Ascending aorta (tissue), 2 donors: Measurements from ENCODE around the gene HBE1. TPM values are rescaled to one million over a fixed set of nuclear protein-coding genes. Genes with fewer than 3 reads are reported as not detected.
"Not testable (repeated sequence)": the region's sequence is repeated elsewhere in the genome, so short reads cannot be mapped to it uniquely, and the experiment has no call there.

Experiments
- DNase-seq, 2 donors: peaks; one replicate each; pipeline ENCODE4 v3.0.0-alpha.2; 2019; ENCODE audit warnings: low spot score in 2 of 2
- H3K27ac ChIP-seq, 2 donors: fragments of 200-600 bp; sonication (generic); one replicate each; pipeline ENCODE4 v1.5.1; 2016 to 2017; ENCODE audit warnings: mild to moderate bottlenecking in 1 of 2
- H3K27me3 ChIP-seq: fragments of 200-600 bp; sonication (generic); one replicate; pipeline ENCODE4 v1.5.1; 2017
- H3K36me3 ChIP-seq, 2 donors: fragments of 200-600 bp; sonication (generic); one replicate each; pipeline ENCODE4 v1.5.1; 2016
- H3K4me1 ChIP-seq, 2 donors: fragments of 200-600 bp; sonication (generic); one replicate each; pipeline ENCODE4 v1.5.1; 2016 to 2017; ENCODE audit warnings: mild to moderate bottlenecking in 1 of 2
- H3K4me3 ChIP-seq, 2 donors: fragments of 200-600 bp; sonication (generic); one replicate each; pipeline ENCODE4 v1.5.1; 2016 to 2017; ENCODE audit warnings: mild to moderate bottlenecking in 1 of 2
- H3K9me3 ChIP-seq, 2 donors: fragments of 200-600 bp; sonication (generic); one replicate each; pipeline ENCODE4 v1.5.1; 2016
- intact Hi-C: fragments of 100-400 bp; cut with DNase I; formaldehyde crosslinking; loops from one replicate; pipeline ENCODE4 v1.15.1; 2023
- total RNA-seq: library from RNA; depleted of rRNA; stranded (reverse); fragments of >200 nt; gene quantifications from one replicate; pipeline ENCODE4 v1.1.0, GENCODE V29; 2016
- TF ChIP-seq, protein P1 (sequence below), 3 experiments: fragments of 200-600 bp in 2 of 3; fragments of 450-650 bp in 1 of 3; sonication (generic) in 2 of 3; IDR thresholded peaks; one replicate each; pipeline ENCODE4 v1.5.1; 2016 to 2019; ENCODE audit warnings: antibody characterized with exemption in 3 of 3, mild to moderate bottlenecking in 1 of 3, moderate library complexity in 1 of 3

The HBE1 gene
- not detected for total RNA-seq

DNA sequence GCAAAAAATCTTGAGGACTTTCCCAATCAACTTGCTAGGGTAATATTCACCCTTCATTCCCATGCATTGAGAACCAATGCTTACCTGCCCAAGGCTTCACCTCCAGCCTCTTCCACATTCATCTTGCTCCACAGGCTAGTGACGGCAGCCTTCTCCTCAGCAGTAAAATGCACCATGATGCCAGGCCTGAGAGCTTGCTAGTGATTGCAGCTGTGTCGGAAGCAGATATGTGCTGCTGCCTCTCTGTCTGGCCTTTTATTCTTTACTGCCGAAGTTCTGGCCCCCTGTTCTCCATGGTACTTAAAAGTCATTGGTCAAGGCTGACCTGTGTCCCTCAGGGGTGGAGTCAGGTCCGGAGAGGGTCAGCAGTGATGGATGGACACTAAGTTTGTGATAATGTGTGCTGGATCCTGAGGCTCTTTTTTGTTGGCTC lies at the start of gene HBE1:
Gene HBE1 (minus strand): TSS at position 231 of the 433 bp plus-strand sequence. CDS start 55 bp downstream, at position 176.
- H3K36me3 ChIP-seq, result no peaks in the 10 kb centered on the region
- no peaks in the 10 kb centered on the region for H3K27me3 ChIP-seq
- DNase-seq, result no peak
- intact Hi-C loops, result no loop called here
- H3K9me3 ChIP-seq, result no peaks in the 10 kb centered on the region
- no peaks in the 10 kb centered on the region for H3K4me1 ChIP-seq
- no peak within 1 kb of the TSS for H3K27ac ChIP-seq
- no peak within 1 kb of the TSS for H3K4me3 ChIP-seq
- TF ChIP-seq, protein P1, sequence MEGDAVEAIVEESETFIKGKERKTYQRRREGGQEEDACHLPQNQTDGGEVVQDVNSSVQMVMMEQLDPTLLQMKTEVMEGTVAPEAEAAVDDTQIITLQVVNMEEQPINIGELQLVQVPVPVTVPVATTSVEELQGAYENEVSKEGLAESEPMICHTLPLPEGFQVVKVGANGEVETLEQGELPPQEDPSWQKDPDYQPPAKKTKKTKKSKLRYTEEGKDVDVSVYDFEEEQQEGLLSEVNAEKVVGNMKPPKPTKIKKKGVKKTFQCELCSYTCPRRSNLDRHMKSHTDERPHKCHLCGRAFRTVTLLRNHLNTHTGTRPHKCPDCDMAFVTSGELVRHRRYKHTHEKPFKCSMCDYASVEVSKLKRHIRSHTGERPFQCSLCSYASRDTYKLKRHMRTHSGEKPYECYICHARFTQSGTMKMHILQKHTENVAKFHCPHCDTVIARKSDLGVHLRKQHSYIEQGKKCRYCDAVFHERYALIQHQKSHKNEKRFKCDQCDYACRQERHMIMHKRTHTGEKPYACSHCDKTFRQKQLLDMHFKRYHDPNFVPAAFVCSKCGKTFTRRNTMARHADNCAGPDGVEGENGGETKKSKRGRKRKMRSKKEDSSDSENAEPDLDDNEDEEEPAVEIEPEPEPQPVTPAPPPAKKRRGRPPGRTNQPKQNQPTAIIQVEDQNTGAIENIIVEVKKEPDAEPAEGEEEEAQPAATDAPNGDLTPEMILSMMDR (IDR thresholded peaks at IDR 0.05), result no peak

DNA sequence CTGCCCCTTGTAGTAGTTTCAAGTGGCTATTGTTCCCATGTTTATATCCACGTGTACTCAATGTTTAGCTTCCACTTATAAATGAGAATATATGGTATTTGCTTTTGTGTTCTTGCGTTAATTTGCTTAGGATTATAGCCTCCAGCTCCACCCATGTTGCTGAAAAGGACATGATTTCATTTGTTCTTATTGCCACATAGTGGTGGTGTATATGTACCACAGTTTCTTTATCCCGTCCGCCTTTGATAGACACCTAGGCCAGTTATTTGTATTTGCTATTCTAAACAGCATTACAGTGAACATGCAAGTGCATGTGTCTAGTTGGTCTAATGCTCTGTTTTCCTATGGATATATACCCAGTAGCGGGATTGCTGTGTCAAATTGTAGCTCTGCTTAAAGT lies 47.5 kb upstream of the HBE1 start:
- no peak overlapping the region for H3K27ac ChIP-seq
- H3K27me3 ChIP-seq, result no peaks in the 10 kb centered on the region
- DNase-seq, result no peak
- intact Hi-C loops, result no loop called here
- TF ChIP-seq, protein P1 (IDR thresholded peaks at IDR 0.05), result no peak
- H3K4me1 ChIP-seq, result no peaks in the 10 kb centered on the region
- H3K4me3 ChIP-seq, result no peak overlapping the region
- H3K36me3 ChIP-seq, result no peaks in the 10 kb centered on the region
- H3K9me3 ChIP-seq, result no peaks in the 10 kb centered on the region

DNA sequence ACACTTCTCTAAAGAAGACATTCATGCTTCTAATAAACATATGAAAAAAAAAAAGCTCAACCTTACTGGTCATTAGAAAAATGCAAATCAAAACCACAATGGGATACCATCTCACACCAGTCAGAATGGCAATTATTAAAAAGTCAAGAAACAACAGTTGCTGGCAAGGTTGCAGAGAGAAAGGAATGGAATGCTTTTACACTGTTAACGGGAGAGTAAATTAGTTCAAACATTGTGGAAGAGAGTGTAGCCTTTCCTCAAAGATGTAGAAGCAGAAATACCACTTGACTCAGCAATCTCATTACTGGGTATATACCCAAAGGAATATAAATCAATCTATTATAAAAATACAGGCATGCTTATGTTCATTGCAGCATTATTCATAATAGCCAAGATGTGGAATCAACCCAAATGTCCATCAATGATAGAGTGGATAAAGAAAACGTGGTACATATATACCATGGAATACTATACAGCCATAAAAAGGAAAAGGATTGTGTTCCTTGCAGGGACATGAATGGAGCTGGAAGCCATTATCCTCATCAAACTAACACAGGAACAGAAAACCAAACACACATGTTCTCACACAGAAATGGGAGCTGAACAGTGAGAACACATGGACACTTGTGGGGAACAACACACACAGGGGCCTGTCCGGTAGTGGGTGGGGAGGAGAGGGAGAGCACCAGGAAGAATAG lies 43.7 kb upstream of the HBE1 start:
- H3K4me3 ChIP-seq, H3K27ac ChIP-seq, H3K27me3 ChIP-seq, H3K4me1 ChIP-seq, H3K36me3 ChIP-seq, DNase-seq, H3K9me3 ChIP-seq, intact Hi-C loops: not testable (repeated sequence)

DNA sequence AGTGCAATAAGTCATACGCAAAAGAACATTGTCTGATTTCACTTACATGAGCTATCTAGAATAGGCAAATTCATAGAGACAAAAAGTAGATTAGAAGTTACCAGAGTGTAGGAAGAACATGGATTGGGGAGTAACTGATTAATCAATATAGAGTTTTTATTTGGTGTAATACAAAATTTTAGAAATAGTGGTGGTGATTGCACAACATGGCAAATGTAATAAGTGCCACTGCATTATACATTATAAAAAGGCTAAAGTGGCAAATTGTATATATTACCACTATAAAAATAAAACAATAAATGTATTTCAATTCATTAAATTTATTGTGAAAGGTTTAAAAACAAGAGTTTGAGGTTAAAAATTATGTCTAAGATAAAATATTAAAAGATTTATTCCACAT lies 40.7 kb upstream of the HBE1 start:
- intact Hi-C loops, result no loop called here
- H3K4me1 ChIP-seq, result no peaks in the 10 kb centered on the region
- no peak for DNase-seq

DNA sequence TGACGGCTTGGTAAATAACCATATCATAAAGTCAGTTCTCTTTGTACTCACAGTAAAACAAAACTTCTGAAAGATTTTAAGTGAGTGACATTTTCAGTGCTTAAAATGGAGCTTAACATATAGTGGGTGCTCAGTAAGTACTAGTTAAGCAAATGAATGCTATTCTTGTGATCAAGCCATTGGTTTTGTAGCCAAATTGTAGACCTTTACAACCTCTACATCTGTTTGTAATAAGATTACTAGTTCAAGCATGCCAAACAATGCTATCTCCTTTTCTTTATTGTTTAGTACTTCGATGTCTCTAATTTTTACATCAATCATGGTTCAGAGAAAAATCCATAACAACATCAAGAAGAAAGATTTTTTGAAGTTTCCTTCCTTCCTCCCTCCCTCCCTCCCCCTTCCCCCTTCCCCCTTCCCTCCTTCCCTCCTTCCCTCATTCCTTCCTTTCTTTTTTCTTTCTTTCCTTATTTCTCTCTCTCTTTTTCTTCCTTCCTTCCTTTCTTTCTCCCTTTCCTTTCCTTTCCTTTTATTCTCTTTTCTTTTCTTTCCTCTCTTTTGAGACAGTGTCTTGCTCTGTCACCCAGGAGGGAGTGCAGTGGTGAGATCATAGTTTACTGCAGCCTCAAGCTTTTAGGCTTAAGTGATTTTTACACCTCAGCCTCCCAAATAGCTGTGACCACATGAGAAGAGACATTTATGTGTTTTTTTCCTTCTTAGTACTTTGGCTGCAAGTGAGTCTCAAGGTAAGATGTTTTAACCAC lies 37.7 kb upstream of the HBE1 start:
- H3K36me3 ChIP-seq, result no peaks in the 10 kb centered on the region
- no peak overlapping the region for H3K4me3 ChIP-seq
- no peaks in the 10 kb centered on the region for H3K27me3 ChIP-seq
- H3K4me1 ChIP-seq, result no peaks in the 10 kb centered on the region
- intact Hi-C loops, result no loop called here
- no peak for DNase-seq
- H3K9me3 ChIP-seq, result no peaks in the 10 kb centered on the region
- no peak overlapping the region for H3K27ac ChIP-seq
- TF ChIP-seq, protein P1 (IDR thresholded peaks at IDR 0.05), result no peak

More for the DNA sequence above, 40.7 kb upstream of the HBE1 start:
- Histone ChIP-seq H3K27me3 (no peaks in the 10 kb centered on the region), H3K36me3 (no peaks in the 10 kb centered on the region), H3K4me3 (no peak overlapping the region), H3K27ac (no peak overlapping the region), H3K9me3 (no peaks in the 10 kb centered on the region)
- TF ChIP-seq, protein P1 (IDR thresholded peaks at IDR 0.05), result no peak

DNA sequence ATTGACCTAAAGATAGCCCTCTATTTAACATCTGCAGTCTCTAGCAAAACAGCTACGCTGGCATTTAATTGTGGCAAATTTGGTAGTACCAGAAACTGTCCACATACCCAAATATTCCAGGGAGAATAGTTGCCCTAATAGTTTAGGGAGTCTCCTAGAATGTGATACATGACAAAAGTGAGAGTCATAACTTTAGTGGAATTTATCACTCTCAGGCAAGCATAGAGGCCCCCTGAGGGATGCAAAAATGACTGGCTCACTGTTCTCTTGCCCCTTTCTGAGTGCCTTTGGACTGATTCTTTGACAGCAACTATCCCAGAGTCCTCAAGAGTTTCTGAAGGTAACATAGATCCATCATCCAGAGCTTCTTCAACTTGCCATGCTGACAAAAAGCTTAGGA lies 34.3 kb upstream of the HBE1 start:
- Histone ChIP-seq H3K27me3 (no peaks in the 10 kb centered on the region), H3K4me3 (no peak overlapping the region), H3K36me3 (no peaks in the 10 kb centered on the region), H3K9me3 (no peaks in the 10 kb centered on the region), H3K27ac (no peak overlapping the region), H3K4me1 (no peaks in the 10 kb centered on the region)
- intact Hi-C loops, result no loop called here
- no peak for DNase-seq
- TF ChIP-seq, protein P1 (IDR thresholded peaks at IDR 0.05), result no peak
